H1 (cell line): Measurements from ENCODE around the gene KRTAP2-4. TPM values are rescaled to one million over a fixed set of nuclear protein-coding genes. Genes with fewer than 3 reads are reported as not detected.

Experiments
- CTCF ChIA-PET: fragments of 300-600 bp; sonication (Branson Sonifier 250); formaldehyde crosslinking; loops from one replicate; lab custom pipeline; 2021; ENCODE audit not compliant: partially characterized antibody; lab: Charles Lee
- POLR2A ChIA-PET: fragments of 300-600 bp; sonication (Branson Sonifier 250); formaldehyde crosslinking; loops from one replicate; lab custom pipeline; 2021; ENCODE audit warnings: inconsistent platforms; ENCODE audit not compliant: partially characterized antibody; lab: Charles Lee
- DNase-seq, 2 experiments: peaks; one replicate each; pipeline versions ENCODE4 v3.0.0 to v3.0.0-alpha.2; 2010 to 2022; ENCODE audit warnings: low spot score in 2 of 2, low read depth in 1 of 2, mixed read lengths in 1 of 2
- FAIRE-seq: peaks from 2 replicates; lab custom pipeline; 2011; peaks lifted over from hg19 to GRCh38; lab: Jason Lieb, UNC
- H2AFZ ChIP-seq: 2 replicates; pipeline ENCODE4 v1.8.1; 2012; ENCODE audit warnings: low read length, inconsistent platforms
- H2AK5ac ChIP-seq: 2 replicates; pipeline ENCODE4 v1.6.1; 2013; ENCODE audit warnings: low read depth, low read length
- H2BK120ac ChIP-seq: replicated peaks from 2 replicates; pipeline ENCODE3; 2013; ENCODE audit warnings: low read depth, low read length, inconsistent platforms
- H2BK12ac ChIP-seq: 2 replicates; pipeline ENCODE4 v1.6.1; 2013; ENCODE audit warnings: low read depth, low read length
- H2BK15ac ChIP-seq: 2 replicates; pipeline ENCODE4 v1.6.1; 2013; ENCODE audit warnings: low read length
- H2BK20ac ChIP-seq: 2 replicates; pipeline ENCODE4 v1.6.1; 2013; ENCODE audit warnings: low read length
- H2BK5ac ChIP-seq: 2 replicates; pipeline ENCODE4 v1.6.1; 2013; ENCODE audit warnings: low read depth, low read length
- H3K14ac ChIP-seq: 2 replicates; pipeline ENCODE4 v1.6.1; 2013; ENCODE audit warnings: inconsistent platforms; ENCODE audit not compliant: insufficient read length
- H3K18ac ChIP-seq: 2 replicates; pipeline ENCODE4 v1.6.1; 2013; ENCODE audit warnings: low read length; ENCODE audit errors: extremely low read depth
- H3K23ac ChIP-seq: 2 replicates; pipeline ENCODE4 v1.6.1; 2013; ENCODE audit warnings: inconsistent platforms; ENCODE audit not compliant: insufficient read length
- H3K23me2 ChIP-seq: 2 replicates; pipeline ENCODE4 v1.6.1; 2013; ENCODE audit warnings: low read depth, low read length
- H3K27ac ChIP-seq: 2 replicates; pipeline ENCODE4 v1.6.1; 2011; ENCODE audit warnings: low read depth, low read length, inconsistent platforms
- H3K27me3 ChIP-seq, 4 experiments: replicated peaks in 1 of 4; 1 replicate in 1 of 4; 2 replicates in 3 of 4; pipeline versions ENCODE4 v1.6.1 to v1.8.1; 2011 to 2013; ENCODE audit warnings: low read length in 3 of 4, mild to moderate bottlenecking in 3 of 4, inconsistent platforms in 2 of 4, mixed read lengths in 2 of 4, moderate library complexity in 1 of 4; ENCODE audit not compliant: control insufficient read depth in 3 of 4, insufficient read depth in 3 of 4; ENCODE audit errors: extremely low read depth in 1 of 4
- H3K36me3 ChIP-seq, 4 experiments: 2 replicates each; pipeline versions ENCODE4 v1.6.1 to v1.8.1; 2011 to 2013; ENCODE audit warnings: mild to moderate bottlenecking in 4 of 4, low read length in 3 of 4, moderate library complexity in 2 of 4, control low read depth in 1 of 4, inconsistent platforms in 1 of 4; ENCODE audit not compliant: insufficient read depth in 4 of 4, control insufficient read depth in 2 of 4
- H3K4ac ChIP-seq: replicated peaks from 2 replicates; pipeline ENCODE3; 2013; ENCODE audit warnings: low read length, low read depth, mixed read lengths, inconsistent platforms; ENCODE audit not compliant: insufficient read length
- H3K4me1 ChIP-seq, 4 experiments: replicated peaks in 1 of 4; 1 replicate in 1 of 4; 2 replicates in 3 of 4; pipeline versions ENCODE4 v1.6.1 to v1.8.1; 2011 to 2013; ENCODE audit warnings: low read length in 3 of 4, inconsistent platforms in 2 of 4, mixed read lengths in 1 of 4; ENCODE audit not compliant: insufficient read depth in 4 of 4, control insufficient read depth in 3 of 4
- H3K4me2 ChIP-seq, 2 experiments: 2 replicates each; pipeline versions ENCODE4 v1.6.1 to v1.8.1; 2011 to 2013; ENCODE audit warnings: low read depth in 2 of 2, low read length in 2 of 2, control low read depth in 1 of 2, inconsistent platforms in 1 of 2, mild to moderate bottlenecking in 1 of 2; ENCODE audit not compliant: insufficient read depth in 1 of 2
- H3K4me3 ChIP-seq, 4 experiments: fragments of 200-600, 300-600 bp in 1 of 4; sonication (generic), shearing (Covaris generic), sonication (Bioruptor Twin) in 1 of 4; 2 replicates each; pipeline versions ENCODE4 v1.5.1 to v1.8.1; 2011 to 2016; ENCODE audit warnings: low read length in 4 of 4, low read depth in 3 of 4, control low read depth in 2 of 4, inconsistent platforms in 2 of 4, mild to moderate bottlenecking in 2 of 4, mixed read lengths in 1 of 4, moderate library complexity in 1 of 4; ENCODE audit not compliant: insufficient read depth in 2 of 4; ENCODE audit errors: extremely low read depth in 1 of 4
- H3K56ac ChIP-seq: replicated peaks from 2 replicates; pipeline ENCODE3; 2013; ENCODE audit warnings: low read depth, mild to moderate bottlenecking, mixed read lengths, low read length, inconsistent platforms; ENCODE audit not compliant: insufficient read length
- H3K79me1 ChIP-seq: 2 replicates; pipeline ENCODE4 v1.6.1; 2013; ENCODE audit warnings: low read depth, low read length, control low read depth
- H3K79me2 ChIP-seq, 2 experiments: 2 replicates each; pipeline versions ENCODE4 v1.6.1 to v1.8.1; 2012 to 2013; ENCODE audit warnings: low read length in 2 of 2, mild to moderate bottlenecking in 2 of 2, inconsistent platforms in 1 of 2; ENCODE audit not compliant: insufficient read depth in 2 of 2, control insufficient read depth in 1 of 2
- H3K9ac ChIP-seq, 4 experiments: replicated peaks in 1 of 4; 1 replicate in 1 of 4; 2 replicates in 3 of 4; pipeline versions ENCODE4 v1.6.1 to v1.8.1; 2011 to 2013; ENCODE audit warnings: low read depth in 3 of 4, low read length in 3 of 4, control low read depth in 2 of 4, mild to moderate bottlenecking in 2 of 4, moderate library complexity in 2 of 4, inconsistent platforms in 1 of 4; ENCODE audit errors: extremely low read depth in 1 of 4
- H3K9me3 ChIP-seq, 2 experiments: 2 replicates each; pipeline versions ENCODE4 v1.6.1 to v1.8.1; 2012 to 2013; ENCODE audit warnings: mild to moderate bottlenecking in 2 of 2, moderate library complexity in 2 of 2, control low read depth in 1 of 2, inconsistent platforms in 1 of 2, low read depth in 1 of 2, low read length in 1 of 2, mixed read lengths in 1 of 2; ENCODE audit not compliant: insufficient read depth in 2 of 2
- H4K20me1 ChIP-seq, 2 experiments: replicated peaks in 1 of 2; 2 replicates each; pipeline versions ENCODE3 to v1.8.1; 2011 to 2013; ENCODE audit warnings: inconsistent platforms in 2 of 2, low read length in 2 of 2, mild to moderate bottlenecking in 1 of 2; ENCODE audit not compliant: insufficient read depth in 2 of 2, control insufficient read depth in 1 of 2
- H4K5ac ChIP-seq: 2 replicates; pipeline ENCODE4 v1.6.1; 2013; ENCODE audit warnings: low read length, low read depth, mixed read lengths, inconsistent platforms; ENCODE audit not compliant: insufficient read length
- H4K8ac ChIP-seq: 2 replicates; pipeline ENCODE4 v1.8.0; 2013; ENCODE audit warnings: mild to moderate bottlenecking, moderate library complexity, low read length, inconsistent platforms; ENCODE audit not compliant: insufficient read depth; ENCODE audit errors: extremely low read depth
- H4K91ac ChIP-seq: replicated peaks from 2 replicates; pipeline ENCODE3; 2013; ENCODE audit warnings: low read length, mixed read lengths, inconsistent platforms; ENCODE audit not compliant: insufficient read length
- CHD1 ChIP-seq: IDR thresholded peaks from 2 replicates; pipeline ENCODE4 v1.6.1; 2012; ENCODE audit warnings: low read depth, low read length, improper control_type of control experiment
- KDM1A ChIP-seq: fragments of 200-600, 300-600 bp; sonication (generic); IDR thresholded peaks from 2 replicates; pipeline ENCODE4 v1.7.1; 2016; ENCODE audit warnings: mild to moderate bottlenecking, low read length, borderline replicate concordance
- SIX5 ChIP-seq: IDR thresholded peaks from 2 replicates; pipeline ENCODE4 v1.6.1; 2011; ENCODE audit warnings: mild to moderate bottlenecking, low read depth, low read length
- SP2 ChIP-seq: IDR thresholded peaks from 2 replicates; pipeline ENCODE4 v1.6.1; 2012; ENCODE audit warnings: mild to moderate bottlenecking, low read length, inconsistent platforms
- polyA plus RNA-seq, 7 experiments: library from polyadenylated mRNA; depleted of rRNA in 3 of 7; stranded (reverse) in 5 of 7; unstranded in 2 of 7; fragments of >200 nt in 5 of 7; fragments of 200-250 nt in 2 of 7; gene quantifications; 1 replicate in 5 of 7; 2 replicates in 1 of 7; 4 replicates in 1 of 7; pipeline versions ENCODE4 v1.2.1 to v1.2.3, GENCODE V29; 2011 to 2013; ENCODE audit warnings: missing spikeins in 2 of 7, mixed read lengths in 2 of 7
- total RNA-seq: library from RNA; stranded (reverse); fragmentation: NEBNext Ultra II Directional; extraction: Animal tissue kit (Norgen Biotek cat#: 25700); gene quantifications from 2 replicates; pipeline ENCODE4 v1.2.1, GENCODE V29; 2021

KRTAP2-4 gene
- total and polyA plus RNA-seq, 2 of the 8 experiments (the other 6 are each of a cell fraction or from before 2014, with no cell fraction given), result not detected

GRCh38 chr17:41076788-41077187 lies 11.1 kb upstream of the KRTAP2-4 start:
- CTCF ChIA-PET, result no interaction called here
- H2BK15ac ChIP-seq, result no peak overlapping the region

More at GRCh38 chr17:41076788-41077187, 11.1 kb upstream of the KRTAP2-4 start:
- H3K27ac ChIP-seq, result no peak overlapping the region
- H2BK12ac ChIP-seq, result no peak overlapping the region
- H3K14ac ChIP-seq, result no peak overlapping the region
- no peak for TF ChIP-seq SIX5
- TF ChIP-seq CHD1, result no peak
- no peak for TF ChIP-seq KDM1A
- no peak for TF ChIP-seq SP2
- no peak overlapping the region for H4K8ac ChIP-seq
- no peaks in the 10 kb centered on the region for H3K4me1 ChIP-seq
- H2AFZ ChIP-seq, result no peak overlapping the region
- H3K18ac ChIP-seq, result no peak overlapping the region
- DNase-seq (no peak), FAIRE-seq (no peak)
- H4K20me1 ChIP-seq, result no peaks in the 10 kb centered on the region
- no peak overlapping the region for H2BK5ac ChIP-seq
- H3K79me1 ChIP-seq, result no peaks in the 10 kb centered on the region
- no peaks in the 10 kb centered on the region for H3K27me3 ChIP-seq
- H3K4me2 ChIP-seq, result no peak overlapping the region
- H4K91ac ChIP-seq, result no peak overlapping the region
- no peak overlapping the region for H4K5ac ChIP-seq
- no peaks in the 10 kb centered on the region for H3K36me3 ChIP-seq
- H3K4me3 ChIP-seq, result no peak overlapping the region
- H3K9ac ChIP-seq, result no peak overlapping the region
- H3K56ac ChIP-seq, result no peak overlapping the region
- no peak overlapping the region for H3K4ac ChIP-seq
- H3K9me3 ChIP-seq, result no peaks in the 10 kb centered on the region
- H3K23me2 ChIP-seq, result no peaks in the 10 kb centered on the region
- H2BK120ac ChIP-seq, result no peak overlapping the region
- H2BK20ac ChIP-seq, result no peak overlapping the region
- H2AK5ac ChIP-seq, result no peak overlapping the region
- no peaks in the 10 kb centered on the region for H3K79me2 ChIP-seq
- POLR2A ChIA-PET, result no interaction called here
- H3K23ac ChIP-seq, result no peak overlapping the region
